Stimulated activated CD8-positive, alpha-beta memory T cell treated with anti-CD3 and anti-CD28 coated beads, Interleukin-15, amount 100 ng/mL, for 48 hours (primary cell): Measurements from ENCODE around the gene AGMO.

Source experiments
- DNase-seq, 2 donors: peaks; one replicate each; pipeline ENCODE4 v3.0.0-alpha.2; 2020; ENCODE audit warnings: low read depth in 2 of 2

AGMO gene

DNA sequence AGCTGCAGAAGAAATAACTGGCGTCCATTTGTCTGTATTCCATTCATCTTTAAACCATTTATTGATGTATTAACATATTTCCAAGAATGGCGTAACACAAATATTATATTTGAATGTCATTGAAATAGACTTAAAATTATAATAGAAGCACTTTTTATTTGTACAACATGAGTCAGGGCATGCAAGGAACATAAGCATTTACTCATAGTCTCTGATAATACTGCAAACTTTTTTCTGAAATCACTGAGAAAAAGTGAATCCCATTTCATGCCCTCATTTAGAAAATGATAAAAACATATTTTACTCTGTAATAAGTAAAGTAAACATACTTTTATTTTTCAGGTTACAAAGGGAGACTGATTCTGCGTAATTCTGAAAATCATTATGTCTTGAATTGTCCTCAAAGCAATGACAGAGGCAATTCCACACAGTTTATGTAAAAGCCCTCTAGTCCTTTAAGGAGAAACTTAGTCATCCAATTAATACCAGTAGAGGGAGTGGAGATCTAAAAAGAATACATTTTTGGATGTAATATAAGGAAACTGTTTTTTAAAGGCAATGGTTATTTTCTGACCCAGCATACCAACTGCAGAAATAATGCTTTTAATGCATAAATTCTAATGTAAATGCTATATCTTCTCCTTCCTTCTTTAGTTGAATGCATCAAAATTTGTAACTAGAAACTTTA, 58.1 kb downstream of the AGMO start:
- DNase-seq: no peak

GRCh38 chr7:15498465-15498864, 63.4 kb downstream of the AGMO start:
- no peak for DNase-seq

DNA sequence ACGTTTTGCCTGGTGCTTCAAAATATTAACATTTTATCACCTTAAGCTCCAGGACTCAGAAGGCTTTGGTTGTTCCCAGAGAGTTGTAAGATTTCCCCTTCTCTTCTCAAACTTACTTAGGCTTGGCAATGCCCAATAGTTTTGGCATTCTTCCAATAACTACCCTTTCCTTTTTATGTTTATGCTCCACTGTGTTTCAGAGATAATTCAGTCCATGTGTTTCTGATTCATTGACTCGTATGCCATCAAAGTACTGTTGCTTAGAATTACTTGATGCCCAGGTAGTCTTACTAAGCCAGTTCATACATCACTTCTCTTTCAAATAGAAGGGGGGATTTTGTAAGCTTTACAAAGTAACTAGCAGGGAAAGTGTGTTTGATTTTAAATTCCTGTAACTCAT, 66.6 kb downstream of the AGMO start:
- no peak for DNase-seq

GRCh38 chr7:15494711-15495110, 67.1 kb downstream of the AGMO start:
- no peak for DNase-seq

GRCh38 chr7:15491361-15491760, 70.5 kb downstream of the AGMO start:
- DNase-seq: no peak

DNA sequence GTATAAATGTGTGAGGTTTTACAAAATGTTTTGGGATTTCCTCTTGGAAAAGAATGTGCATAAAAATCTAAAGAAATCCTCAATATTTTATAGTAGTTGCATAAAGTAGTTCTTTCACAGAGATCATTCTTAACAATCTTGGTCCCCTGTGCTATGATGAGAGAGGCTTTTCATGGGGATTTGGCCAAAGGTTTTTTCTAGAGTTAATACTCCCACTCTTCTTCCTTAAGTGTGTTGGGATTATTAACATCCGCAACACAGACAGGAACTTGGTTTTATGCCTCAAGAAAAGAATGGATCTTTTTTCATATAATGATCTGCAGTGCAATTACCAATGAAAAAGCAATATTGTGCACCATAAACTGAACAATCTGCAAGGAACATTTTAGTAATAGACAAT, 71.5 kb downstream of the AGMO start:
- DNase-seq: no peak

- no peak for DNase-seq
These were observed 72.0 kb downstream of the AGMO start for GRCh38 chr7:15489861-15490260.

- no peak for DNase-seq
These were observed 72.4 kb downstream of the AGMO start for GRCh38 chr7:15489383-15489782.

DNA sequence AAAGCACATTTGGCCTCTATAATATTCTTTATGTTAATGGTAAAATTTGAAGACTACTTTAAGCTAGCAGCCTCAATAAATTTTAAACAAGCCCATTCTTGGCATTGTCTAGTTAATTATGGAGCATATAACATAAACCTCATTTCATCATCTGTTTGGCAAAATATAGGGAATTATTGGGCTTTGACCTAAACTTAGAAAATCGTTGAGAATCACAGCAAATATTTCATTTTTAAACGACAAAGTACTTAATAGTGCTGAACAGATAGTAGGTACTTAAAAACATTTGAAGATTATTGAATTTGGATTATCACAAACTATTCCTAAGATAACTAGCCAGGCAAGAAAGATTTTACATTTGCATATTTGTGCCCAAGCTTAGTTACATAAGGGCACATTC, 73.4 kb downstream of the AGMO start:
- DNase-seq: no peak

- DNase-seq: no peak
These were observed 73.9 kb downstream of the AGMO start for GRCh38 chr7:15487896-15488295.

DNA sequence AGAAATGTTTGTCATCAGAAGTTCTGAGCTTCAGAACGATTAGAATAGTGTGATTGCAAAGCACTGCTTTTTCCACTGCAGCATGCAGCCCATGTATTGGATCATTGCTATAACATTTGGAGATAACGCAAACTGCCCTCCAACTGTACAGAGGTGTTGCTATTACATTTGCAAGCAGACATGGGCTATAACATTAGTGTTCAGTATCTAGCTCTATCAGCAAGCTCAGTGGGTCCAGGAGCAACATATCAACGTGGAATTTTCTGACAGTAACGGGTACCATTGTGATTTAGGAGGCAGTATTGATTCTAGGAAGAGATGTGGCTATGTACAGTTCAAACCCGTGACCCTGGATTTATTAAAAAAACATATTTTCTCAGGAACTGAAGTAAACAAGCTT, 75.8 kb downstream of the AGMO start:
- no peak for DNase-seq

DNA sequence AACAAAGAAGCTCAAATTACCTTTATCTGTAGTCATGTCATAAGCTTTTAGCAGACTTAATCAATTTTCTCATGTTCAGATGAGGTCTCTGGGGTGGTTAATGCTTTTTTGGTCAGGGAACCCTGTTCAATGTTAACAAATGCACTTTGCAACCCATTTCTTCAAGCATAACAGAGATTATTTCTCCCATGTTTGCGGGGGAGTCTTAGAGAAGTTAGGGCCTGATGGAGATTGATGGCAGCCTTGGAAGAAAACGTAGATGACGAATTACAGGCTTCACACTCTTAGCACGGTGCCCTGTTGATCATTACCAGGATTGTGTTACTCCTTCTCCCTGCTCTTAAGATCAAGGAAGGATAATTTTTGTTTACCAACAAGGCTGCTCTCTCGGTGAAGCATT, 76.4 kb downstream of the AGMO start:
- no peak for DNase-seq

DNA sequence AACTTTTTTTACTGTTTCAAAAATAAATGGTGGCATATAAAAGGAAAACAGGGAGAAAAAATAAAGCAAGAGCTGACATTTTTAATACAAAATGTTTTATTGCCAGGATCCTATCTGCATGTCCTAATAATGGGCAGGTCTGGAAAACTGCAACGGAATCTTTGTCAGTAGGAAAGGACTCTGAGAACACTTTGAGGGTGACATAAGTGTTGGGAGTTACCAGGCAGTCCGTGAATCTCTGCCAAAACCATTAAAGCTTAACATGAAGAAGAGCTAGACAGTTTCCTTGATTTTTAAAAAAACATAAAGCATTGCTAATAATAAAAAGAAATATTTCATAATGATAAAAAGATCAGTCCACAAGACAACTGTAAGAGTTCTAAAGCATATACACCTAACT, 80.7 kb downstream of the AGMO start:
- no peak for DNase-seq

DNA sequence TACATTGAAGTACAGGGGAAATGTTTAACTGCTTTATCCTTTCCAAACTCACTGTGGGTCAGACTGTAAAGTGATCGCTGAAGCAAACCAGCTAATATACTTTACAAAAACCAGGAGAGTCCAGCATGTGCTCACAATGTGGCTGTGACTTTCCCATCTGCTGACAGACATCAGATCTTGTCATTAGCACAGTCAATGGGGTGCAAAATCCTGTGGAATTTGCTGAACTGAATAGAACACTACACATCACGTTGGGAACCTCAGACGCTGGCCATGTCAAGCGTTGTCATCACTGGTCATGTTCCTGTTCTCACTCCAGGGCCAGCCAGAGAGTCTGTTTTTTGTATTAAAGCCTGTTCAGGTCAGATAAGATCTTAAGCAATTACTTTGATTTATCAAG, 83.4 kb downstream of the AGMO start:
- no peak for DNase-seq

GRCh38 chr7:15476531-15476918, 85.3 kb downstream of the AGMO start:
- DNase-seq: no peak

DNA sequence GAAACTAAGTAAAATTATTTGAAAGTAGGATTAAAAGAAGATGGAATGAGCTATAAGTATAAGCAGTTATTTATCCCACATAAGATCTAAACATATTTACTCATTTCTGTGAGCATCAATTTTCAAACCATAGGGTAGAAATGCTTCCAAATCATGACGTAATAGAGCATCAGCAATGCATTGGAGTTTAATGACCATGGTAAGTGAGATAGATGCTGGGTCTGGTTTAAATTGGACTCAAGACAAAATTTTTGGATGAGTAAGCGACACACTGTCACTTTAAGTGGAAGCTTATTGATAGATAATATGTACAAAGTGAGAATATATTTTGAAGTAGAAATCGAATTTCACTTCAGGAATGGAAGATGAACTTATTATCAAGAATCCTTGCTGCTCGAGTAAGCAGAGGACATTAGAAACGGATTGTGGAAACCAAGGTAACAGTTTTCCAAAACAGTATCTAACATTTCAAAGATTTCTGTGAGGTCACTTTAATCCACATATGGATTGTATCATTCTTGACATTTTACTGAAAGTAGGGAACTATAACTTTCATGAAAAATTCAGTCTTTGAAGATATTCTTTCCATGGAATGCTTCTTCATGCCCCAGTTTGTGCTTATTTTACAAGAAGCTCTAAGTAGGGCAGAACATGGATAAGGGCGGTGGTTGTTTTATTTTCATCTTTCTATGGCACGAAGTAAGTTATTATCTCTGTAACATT, 85.8 kb downstream of the AGMO start:
- DNase-seq: no peak

DNA sequence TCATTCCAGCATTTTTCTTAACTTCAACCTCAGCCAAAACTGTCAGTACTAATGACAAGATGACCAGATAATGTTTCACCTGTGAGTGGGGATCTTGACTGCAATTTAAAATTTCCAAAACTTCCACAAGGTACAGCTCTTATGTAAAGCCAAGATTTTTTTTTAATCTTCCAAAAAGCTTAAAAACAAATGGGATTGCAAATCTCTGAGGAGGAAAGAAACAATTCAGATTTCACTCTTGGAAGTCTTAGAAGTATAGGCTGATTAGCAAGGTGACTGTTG, 90.2 kb downstream of the AGMO start:
- no peak for DNase-seq

GRCh38 chr7:15470825-15471668, 90.8 kb downstream of the AGMO start:
- no peak for DNase-seq

- no peak for DNase-seq
These were observed 97.1 kb downstream of the AGMO start for GRCh38 chr7:15464667-15465121.

- DNase-seq: no peak
These were observed 97.8 kb downstream of the AGMO start for GRCh38 chr7:15463801-15464666.

- DNase-seq: no peak
These were observed 99.0 kb downstream of the AGMO start for GRCh38 chr7:15462721-15463389.
